SK-N-SH (cell line): Measurements from ENCODE around the gene TRIP13. TPM values are rescaled to one million over a fixed set of nuclear protein-coding genes. Genes with fewer than 3 reads are reported as not detected.

Experiments used
- CTCF ChIA-PET: fragments of 300-600, 350-600 bp; formaldehyde crosslinking; extraction: SDS; loops from one replicate; lab custom pipeline; 2021; lab: Yijun Ruan, JAX
- POLR2A ChIA-PET: fragments of 350-600 bp; sonication (Branson Sonifier 250); formaldehyde crosslinking; extraction: SDS; loops from one replicate; lab custom pipeline; 2020; ENCODE audit warnings: antibody characterized with exemption, inconsistent platforms; lab: Yijun Ruan, JAX
- DNase-seq: peaks from one replicate; pipeline ENCODE4 v3.0.0; 2012
- H2AFZ ChIP-seq: fragments of 200-600 bp; sonication (generic); 2 replicates; pipeline ENCODE4 v1.8.1; 2016; ENCODE audit warnings: antibody characterized with exemption, mild to moderate bottlenecking, low read depth
- H3F3A ChIP-seq: fragments of 200-600 bp; sonication (generic); replicated peaks from 2 replicates; pipeline ENCODE3; 2016; ENCODE audit warnings: antibody characterized with exemption, mild to moderate bottlenecking; ENCODE audit not compliant: insufficient read depth
- H3K27ac ChIP-seq, 2 experiments: fragments of 200-500 bp in 1 of 2; fragments of 200-600 bp in 1 of 2; sonication (Bioruptor generic) in 1 of 2; sonication (generic), shearing (Covaris generic) in 1 of 2; 2 replicates each; pipeline versions ENCODE4 v1.5.1 to v1.6.1; 2014 to 2016; ENCODE audit warnings: low read depth in 2 of 2, inconsistent platforms in 1 of 2, low read length in 1 of 2, mild to moderate bottlenecking in 1 of 2, mixed read lengths in 1 of 2
- H3K27me3 ChIP-seq: fragments of 200-600 bp; sonication (generic), shearing (Covaris generic); 2 replicates; pipeline ENCODE4 v1.6.1; 2016; ENCODE audit warnings: mixed run types; ENCODE audit not compliant: insufficient read depth
- H3K36me3 ChIP-seq, 2 experiments: fragments of 200-500 bp in 1 of 2; fragments of 200-600 bp in 1 of 2; sonication (Bioruptor generic) in 1 of 2; sonication (generic) in 1 of 2; replicated peaks in 1 of 2; 2 replicates each; pipeline versions ENCODE3 to v1.5.1; 2014 to 2016; ENCODE audit warnings: low read length in 1 of 2, mild to moderate bottlenecking in 1 of 2; ENCODE audit not compliant: insufficient read depth in 2 of 2, control insufficient read depth in 1 of 2
- H3K4me1 ChIP-seq, 2 experiments: fragments of 200-500 bp in 1 of 2; fragments of 200-600 bp in 1 of 2; sonication (Bioruptor generic) in 1 of 2; sonication (generic), shearing (Covaris generic) in 1 of 2; 2 replicates each; pipeline versions ENCODE4 v1.5.1 to v1.6.1; 2014 to 2016; ENCODE audit warnings: low read depth in 1 of 2, low read length in 1 of 2, mixed run types in 1 of 2; ENCODE audit not compliant: insufficient read depth in 2 of 2, control insufficient read depth in 1 of 2
- H3K4me2 ChIP-seq: fragments of 200-600 bp; sonication (generic), shearing (Covaris generic); 2 replicates; pipeline ENCODE4 v1.6.1; 2017; ENCODE audit warnings: mixed run types
- H3K4me3 ChIP-seq, 2 experiments: fragments of 200-500 bp in 1 of 2; fragments of 200-600 bp in 1 of 2; sonication (Bioruptor generic) in 1 of 2; sonication (generic), shearing (Covaris generic) in 1 of 2; 2 replicates each; pipeline versions ENCODE4 v1.5.1 to v1.8.1; 2014 to 2016; ENCODE audit warnings: low read depth in 2 of 2, inconsistent platforms in 1 of 2, low read length in 1 of 2, mild to moderate bottlenecking in 1 of 2, mixed read lengths in 1 of 2, moderate library complexity in 1 of 2
- H3K79me2 ChIP-seq: fragments of 200-600 bp; sonication (generic); 2 replicates; pipeline ENCODE4 v1.8.1; 2017; ENCODE audit warnings: mild to moderate bottlenecking; ENCODE audit not compliant: insufficient read depth
- H3K9ac ChIP-seq: fragments of 200-600 bp; sonication (generic); 2 replicates; pipeline ENCODE4 v1.6.1; 2017; ENCODE audit warnings: mixed run types
- H3K9me2 ChIP-seq: fragments of 200-600 bp; sonication (generic); 2 replicates; pipeline ENCODE4 v1.6.1; 2017; ENCODE audit warnings: mixed run types
- H3K9me3 ChIP-seq: fragments of 200-600 bp; sonication (generic); 2 replicates; pipeline ENCODE4 v1.6.1; 2017; ENCODE audit warnings: mixed run types, mild to moderate bottlenecking, moderate library complexity
- H4K20me1 ChIP-seq: fragments of 200-600 bp; sonication (generic); 2 replicates; pipeline ENCODE4 v1.6.1; 2017; ENCODE audit warnings: mild to moderate bottlenecking, mixed run types; ENCODE audit not compliant: insufficient read depth
- CTCF ChIP-seq: fragments of 200-600 bp; sonication (generic); IDR thresholded peaks from 2 replicates; pipeline ENCODE4 v1.6.1; 2017; ENCODE audit warnings: antibody characterized with exemption, mild to moderate bottlenecking, moderate library complexity
- ELF1 ChIP-seq: IDR thresholded peaks from 2 replicates; pipeline ENCODE4 v1.4.0; 2012
- FOSL2 ChIP-seq: IDR thresholded peaks from 2 replicates; pipeline ENCODE4 v1.4.0; 2012; ENCODE audit warnings: low read depth, mild to moderate bottlenecking, moderate library complexity, borderline replicate concordance
- FOXJ3 ChIP-seq: sonication (generic); formaldehyde crosslinking; IDR thresholded peaks from 2 replicates; pipeline ENCODE4 v1.5.1; 2020; ENCODE audit warnings: mild to moderate bottlenecking, missing genetic modification reagents
- GATA2 ChIP-seq: sonication (generic); formaldehyde crosslinking; IDR thresholded peaks from 2 replicates; pipeline ENCODE4 v1.5.0; 2020; ENCODE audit warnings: mild to moderate bottlenecking, missing genetic modification reagents
- IRF3 ChIP-seq: fragments of 150-350 bp; IDR thresholded peaks from 2 replicates; pipeline ENCODE4 v1.6.1; 2016; ENCODE audit warnings: mild to moderate bottlenecking, low read depth, low read length
- MAX ChIP-seq: IDR thresholded peaks from 2 replicates; pipeline ENCODE4 v1.4.0; 2012; ENCODE audit warnings: low read depth
- NFIC ChIP-seq: IDR thresholded peaks from 2 replicates; pipeline ENCODE4 v1.4.0; 2012; ENCODE audit warnings: borderline replicate concordance
- NRF1 ChIP-seq: IDR thresholded peaks from 2 replicates; pipeline ENCODE4 v1.6.1; 2012; ENCODE audit warnings: low read depth, mild to moderate bottlenecking, low read length
- PBX3 ChIP-seq: IDR thresholded peaks from 2 replicates; pipeline ENCODE4; 2012
- POLR2AphosphoS5 ChIP-seq: IDR thresholded peaks from 2 replicates; pipeline ENCODE4 v1.6.1; 2012; ENCODE audit warnings: low read depth, low read length
- RCOR1 ChIP-seq: fragments of 150-350 bp; IDR thresholded peaks from 2 replicates; pipeline ENCODE4 v1.6.1; 2017; ENCODE audit warnings: antibody characterized with exemption, low read length
- SMC3 ChIP-seq: IDR thresholded peaks from 2 replicates; pipeline ENCODE4 v1.6.1; 2012; ENCODE audit warnings: low read depth, low read length, improper control_type of control experiment
- TAF1 ChIP-seq: IDR thresholded peaks from 2 replicates; pipeline ENCODE4 v1.6.1; 2012; ENCODE audit warnings: low read depth, mild to moderate bottlenecking, low read length, moderate library complexity, borderline replicate concordance
- USF1 ChIP-seq: IDR thresholded peaks from 2 replicates; pipeline ENCODE4 v1.4.0; 2012; ENCODE audit warnings: low read depth, borderline replicate concordance
- YY1 ChIP-seq: IDR thresholded peaks from 2 replicates; pipeline ENCODE4 v1.4.0; 2012; ENCODE audit warnings: low read depth, mild to moderate bottlenecking
- ZBTB33 ChIP-seq: IDR thresholded peaks from 2 replicates; pipeline ENCODE4 v1.4.0; 2012; ENCODE audit warnings: low read depth, borderline replicate concordance
- WGBS: methylation state at CpG from one replicate; pipeline ENCODE4 v1.1.6; 2017; ENCODE audit warnings: low lambda C conversion rate; 5-methylcytosine and 5-hydroxymethylcytosine counted together
- polyA plus RNA-seq, 3 experiments: library from polyadenylated mRNA; depleted of rRNA; stranded (reverse); fragments of >200 nt; gene quantifications; 2 replicates each; pipeline ENCODE4 v1.2.3, GENCODE V29; 2012

TRIP13 gene
- polyA plus RNA-seq, 1 of the 3 experiments (the other 2 are of a cell fraction) = 24.1 TPM

GRCh38 chr5:848671-849111 is 44.0 kb upstream of the TRIP13 start:
- H3K4me1 ChIP-seq = peaks cover 0 to 13% of the 10 kb centered on the region in 2 experiments; a peak in 1 of 4 replicates
- no peaks in the 10 kb centered on the region for H3K9me3 ChIP-seq
- 80% methylated on average over 9 of the region's 14 CpGs for WGBS
- no peak for TF ChIP-seq CTCF
- TF ChIP-seq PBX3 = no peak
- TF ChIP-seq FOXJ3 = no peak
- no peak for TF ChIP-seq SMC3
- TF ChIP-seq POLR2AphosphoS5 = no peak
- no peak overlapping the region for H3K9ac ChIP-seq
- H3K4me3 ChIP-seq = no peak overlapping the region
- POLR2A ChIA-PET = no interaction called here
- H3K4me2 ChIP-seq = no peak overlapping the region
- H3F3A ChIP-seq = no peaks in the 10 kb centered on the region
- no peaks in the 10 kb centered on the region for H3K36me3 ChIP-seq
- no peaks in the 10 kb centered on the region for H3K9me2 ChIP-seq
- no peak overlapping the region for H3K27ac ChIP-seq
- no peak overlapping the region for H2AFZ ChIP-seq
- no peaks in the 10 kb centered on the region for H4K20me1 ChIP-seq
- no peaks in the 10 kb centered on the region for H3K79me2 ChIP-seq
- H3K27me3 ChIP-seq = peaks cover 39% of the 10 kb centered on the region
- CTCF ChIA-PET = no interaction called here
- DNase-seq = no peak

GRCh38 chr5:849651-850301 is 42.9 kb upstream of the TRIP13 start:
- Histone ChIP-seq H3F3A (no peaks in the 10 kb centered on the region), H2AFZ (no peak overlapping the region), H3K27me3 (peaks cover 48% of the 10 kb centered on the region), H3K79me2 (no peaks in the 10 kb centered on the region), H3K9me3 (no peaks in the 10 kb centered on the region), H3K9me2 (no peaks in the 10 kb centered on the region), H3K27ac (no peak overlapping the region), H4K20me1 (no peaks in the 10 kb centered on the region), H3K36me3 (no peaks in the 10 kb centered on the region), H3K4me2 (no peak overlapping the region), H3K4me1 (peaks cover 0 to 13% of the 10 kb centered on the region in 2 experiments; a peak in 1 of 4 replicates), H3K9ac (no peak overlapping the region), H3K4me3 (peak overlapping the region in 1 of 2 experiments; percentile 28; a peak in 1 of 4 replicates)
- 86% methylated on average over 4 of the region's 20 CpGs for WGBS
- ChIA-PET POLR2A (no interaction called here), CTCF (no interaction called here)
- no peak for DNase-seq
- TF ChIP-seq ZBTB33 (no peak), TAF1 (no peak), NFIC (no peak), NRF1 (no peak), MAX (no peak), FOXJ3 (no peak), RCOR1 (no peak), FOSL2 (no peak), ELF1 (no peak), USF1 (no peak), GATA2 (CRISPR knock-in tag) (no peak), IRF3 (no peak), YY1 (no peak)
